Glomerular visceral epithelial cell (primary cell): ENCODE results near the gene PSMB3.

ENCODE experiments used
- DNase-seq: peaks from one replicate; pipeline ENCODE4 v3.0.0-alpha.2; 2016; ENCODE audit errors: extremely low spot score

Gene PSMB3

DNA sequence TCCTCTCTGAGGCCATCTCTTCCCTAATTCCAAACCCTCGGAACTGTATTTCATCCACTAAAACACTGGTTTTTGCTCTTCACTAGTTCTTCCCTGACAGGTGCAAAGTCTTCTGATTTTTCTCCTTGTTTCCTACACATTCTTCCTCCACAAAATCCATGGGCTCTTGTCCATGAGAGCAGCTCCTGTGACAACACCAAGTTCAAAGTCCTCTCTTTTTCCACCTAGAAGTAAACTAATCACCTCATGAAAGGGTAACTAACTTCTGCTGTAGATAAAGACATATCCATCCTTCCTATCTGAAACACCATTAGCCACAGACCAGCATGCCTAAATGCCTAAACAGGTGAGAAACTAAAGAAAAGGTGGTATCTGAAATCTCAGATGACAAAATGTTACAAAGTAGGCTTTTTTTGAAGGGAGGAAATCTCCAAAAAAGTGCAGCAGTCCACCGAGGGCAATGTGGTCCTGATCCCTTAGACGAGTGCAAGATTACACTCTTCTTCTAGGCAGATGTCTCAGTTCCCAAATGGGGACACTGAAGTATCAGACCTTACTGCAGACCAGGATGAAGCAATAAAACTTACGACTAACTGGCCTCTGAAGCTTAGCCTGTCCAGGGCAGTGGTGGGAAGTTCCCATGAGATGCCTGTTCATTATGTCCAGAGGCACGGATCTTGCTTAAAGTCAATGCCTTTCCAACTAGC is 44.1 kb downstream of the PSMB3 start:
- DNase-seq, result no peak

DNA sequence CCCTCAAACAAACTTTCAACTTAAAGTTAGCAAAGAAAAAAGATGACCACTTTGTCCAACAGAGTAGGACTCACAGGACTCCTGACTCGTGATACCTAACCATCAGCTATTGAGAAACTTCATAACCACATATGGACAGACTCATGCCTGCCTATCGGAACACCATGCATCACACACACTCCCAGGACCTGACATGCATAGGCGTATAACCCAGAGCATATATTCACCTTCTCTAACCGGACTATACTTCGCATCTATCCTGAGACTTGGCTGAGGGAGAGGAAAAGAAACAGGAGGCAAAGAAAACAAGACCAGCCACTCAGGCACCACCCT is 44.6 kb downstream of the PSMB3 start:
- no peak for DNase-seq

DNA sequence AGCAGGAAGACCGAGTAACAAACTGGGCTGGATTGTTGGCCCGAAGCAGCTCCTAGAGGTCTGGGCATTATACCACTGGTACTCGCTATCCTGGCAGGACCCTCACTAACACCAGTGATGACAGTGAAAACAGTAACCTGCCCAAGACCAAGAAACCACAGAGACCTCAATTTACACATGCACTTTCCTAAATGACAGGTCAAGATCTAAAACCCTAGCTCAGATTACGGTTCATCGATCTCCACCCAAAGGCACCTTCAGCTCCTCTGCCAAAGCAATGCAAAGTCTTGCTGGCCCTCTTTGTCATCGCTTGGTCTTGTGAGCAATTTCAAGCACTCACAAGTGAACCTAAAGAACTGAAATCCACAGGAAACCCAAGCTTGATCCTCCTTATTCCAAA is 45.3 kb downstream of the PSMB3 start:
- DNase-seq, result no peak

DNA sequence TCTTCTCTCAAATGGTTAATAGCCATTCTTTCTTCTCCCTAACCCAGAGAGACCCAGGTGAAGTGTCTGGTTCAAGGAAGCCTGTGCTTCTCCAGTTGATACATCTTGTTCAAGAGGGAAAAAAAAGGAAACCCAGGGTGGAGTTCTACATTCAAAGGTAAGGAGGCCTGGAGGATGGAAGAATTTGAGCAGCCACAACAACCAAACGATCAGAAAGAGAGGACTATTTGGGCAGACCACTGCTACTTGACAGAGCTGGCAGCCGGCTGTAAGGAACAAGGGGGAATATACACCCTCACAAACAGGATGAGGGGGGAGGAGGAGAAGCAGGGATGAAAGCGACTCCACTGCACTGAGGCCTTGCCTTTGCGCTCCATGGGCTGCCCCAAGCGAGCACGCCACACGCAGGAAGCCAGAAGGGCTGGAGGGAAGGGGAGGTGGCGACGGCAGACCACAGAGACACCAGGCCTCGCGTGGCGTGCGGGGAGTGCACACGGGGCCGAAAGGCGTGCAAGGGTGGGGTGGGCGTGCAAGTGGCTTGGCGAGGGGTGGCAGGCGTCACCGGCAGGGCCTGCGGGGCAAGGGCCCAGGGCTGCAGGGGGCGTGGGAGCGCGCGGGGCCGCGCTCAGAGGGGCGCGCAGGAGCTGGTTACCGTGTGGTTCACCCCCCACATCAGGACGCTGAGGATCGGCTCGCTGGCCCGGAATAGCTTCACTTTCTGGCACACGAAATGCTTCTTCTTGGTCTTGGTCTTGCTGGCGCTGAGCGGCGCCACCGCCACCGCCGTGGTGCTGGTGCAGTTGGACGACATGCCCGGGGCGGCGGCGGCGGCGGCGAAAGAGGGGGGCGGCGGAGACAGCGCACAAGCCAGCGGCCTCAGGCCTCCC is 46.3 kb downstream of the PSMB3 start:
- DNase-seq, result peak; percentile 50

DNA sequence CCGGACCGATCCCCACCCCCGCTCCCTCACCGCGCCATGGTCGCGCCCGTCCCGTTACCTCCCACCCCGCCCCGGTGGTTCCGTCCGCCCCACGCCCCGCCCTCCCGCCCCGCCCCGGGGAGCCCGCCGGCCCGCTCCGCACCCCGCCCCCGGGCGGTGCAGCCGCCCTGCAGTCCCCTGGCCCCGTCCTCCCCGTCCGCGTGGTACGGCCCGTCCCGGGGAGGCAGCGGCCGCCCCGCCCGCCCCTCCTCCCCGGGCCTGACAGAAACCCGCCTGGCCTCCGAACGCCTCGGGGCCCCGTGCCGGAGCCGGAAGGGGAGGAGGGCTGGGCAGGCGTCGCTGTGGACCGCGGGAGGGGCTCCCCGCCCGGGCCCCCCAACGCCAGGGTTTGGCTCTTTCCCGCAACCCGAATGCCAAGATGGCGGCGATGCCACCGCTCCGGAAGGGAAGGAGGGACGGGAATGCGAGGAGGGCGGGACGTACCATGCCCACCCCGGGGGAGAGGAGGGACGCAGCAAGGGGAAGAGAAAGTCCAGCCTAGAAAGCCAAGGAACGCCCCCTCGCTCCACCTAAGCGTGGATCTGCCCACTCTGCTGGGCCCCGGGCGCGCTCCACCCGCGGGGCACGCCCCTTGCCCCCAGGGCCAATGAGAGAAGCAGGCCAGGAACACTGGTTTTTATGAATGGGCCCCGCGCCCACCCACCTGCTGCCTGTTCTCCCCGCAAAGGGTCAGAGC is 47.1 kb downstream of the PSMB3 start, which contains the start of gene PIP4K2B:
Gene PIP4K2B (minus strand): TSS at position 56 of the 736 bp plus-strand sequence. CDS start 132 bp downstream, outside the sequence.
- DNase-seq, result peak; percentile 98

DNA sequence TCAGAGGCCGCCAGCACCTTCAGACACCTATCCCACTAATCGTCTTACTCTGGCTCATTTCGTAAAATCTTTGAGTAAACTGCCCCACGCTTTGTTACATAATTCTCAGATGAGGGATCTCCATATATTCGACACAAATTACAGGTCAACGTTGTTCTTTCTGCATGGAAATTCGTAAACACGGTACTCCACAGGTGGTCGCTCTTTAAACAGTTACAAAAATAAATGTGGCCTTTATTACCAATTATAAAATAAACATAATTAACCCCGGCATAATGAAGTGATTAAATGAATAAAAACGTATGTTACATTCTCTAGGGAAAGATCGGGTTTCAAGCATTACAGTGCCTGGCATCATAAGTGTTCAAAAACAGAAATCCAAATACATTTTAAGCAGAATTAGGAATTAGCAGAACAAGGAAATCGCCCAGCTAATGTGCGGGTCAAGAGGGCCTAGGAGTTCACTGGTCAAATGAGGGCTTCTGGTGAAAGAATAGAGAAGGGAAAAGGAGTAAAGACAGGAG is 47.8 kb downstream of the PSMB3 start:
- no peak for DNase-seq

DNA sequence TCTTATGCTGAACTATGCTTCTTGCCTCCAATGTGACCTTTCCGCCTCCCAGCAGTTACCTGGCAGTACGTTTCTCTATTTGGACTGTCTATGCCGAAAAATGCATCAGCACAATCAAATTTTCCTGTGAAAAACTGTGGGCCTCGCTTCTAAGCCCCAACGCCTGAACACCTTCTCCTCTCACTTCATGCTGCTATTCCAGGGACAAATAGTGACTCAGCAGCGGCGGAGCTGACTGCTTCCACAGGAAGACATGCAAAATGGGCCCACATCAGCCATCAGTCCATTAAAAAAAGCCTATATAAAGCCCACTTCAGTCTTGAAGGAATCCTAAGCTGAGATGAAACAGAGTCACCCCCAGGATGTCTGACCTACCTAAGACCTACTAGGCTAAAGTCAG is 57.3 kb downstream of the PSMB3 start:
- DNase-seq, result no peak
